Activated CD8-positive, alpha-beta memory T cell treated with anti-CD3 and anti-CD28 coated beads for 48 hours (primary cell): ENCODE measurements around the gene NRXN3.

Experiments used
- DNase-seq, 3 experiments: peaks; one replicate each; pipeline ENCODE4 v3.0.0-alpha.2; 2020; ENCODE audit warnings: low read depth in 2 of 3, low spot score in 2 of 3

The NRXN3 gene

DNA sequence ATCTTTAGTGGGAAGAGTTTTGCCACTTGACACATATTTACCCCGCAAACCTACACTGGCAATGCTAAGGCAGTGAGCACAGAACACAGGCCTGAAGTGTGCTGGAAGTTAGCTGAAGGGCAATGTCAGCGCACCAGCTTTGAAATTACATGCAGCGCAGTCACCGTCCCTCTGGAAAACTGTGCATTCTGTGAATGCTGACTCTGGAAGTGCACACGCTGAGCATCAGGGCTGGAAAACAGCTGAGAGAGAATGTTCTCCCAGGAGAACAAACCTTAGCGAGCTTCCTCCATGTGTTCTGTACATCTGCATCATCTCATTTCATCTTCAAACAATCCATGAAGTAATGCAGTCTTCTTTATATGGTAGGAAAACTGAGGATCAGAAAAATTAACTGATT lies 448.2 kb downstream of the NRXN3 start:
- no peak for DNase-seq

- DNase-seq, result no peak
Observed at GRCh38 chr14:78627114-78627513, 456.9 kb downstream of the NRXN3 start.

GRCh38 chr14:78631551-78631950 lies 461.4 kb downstream of the NRXN3 start:
- DNase-seq, result no peak

- no peak for DNase-seq
Observed at GRCh38 chr14:78633752-78634151, 463.6 kb downstream of the NRXN3 start.

- DNase-seq, result no peak
Observed at GRCh38 chr14:78637489-78637888, 467.3 kb downstream of the NRXN3 start.

DNA sequence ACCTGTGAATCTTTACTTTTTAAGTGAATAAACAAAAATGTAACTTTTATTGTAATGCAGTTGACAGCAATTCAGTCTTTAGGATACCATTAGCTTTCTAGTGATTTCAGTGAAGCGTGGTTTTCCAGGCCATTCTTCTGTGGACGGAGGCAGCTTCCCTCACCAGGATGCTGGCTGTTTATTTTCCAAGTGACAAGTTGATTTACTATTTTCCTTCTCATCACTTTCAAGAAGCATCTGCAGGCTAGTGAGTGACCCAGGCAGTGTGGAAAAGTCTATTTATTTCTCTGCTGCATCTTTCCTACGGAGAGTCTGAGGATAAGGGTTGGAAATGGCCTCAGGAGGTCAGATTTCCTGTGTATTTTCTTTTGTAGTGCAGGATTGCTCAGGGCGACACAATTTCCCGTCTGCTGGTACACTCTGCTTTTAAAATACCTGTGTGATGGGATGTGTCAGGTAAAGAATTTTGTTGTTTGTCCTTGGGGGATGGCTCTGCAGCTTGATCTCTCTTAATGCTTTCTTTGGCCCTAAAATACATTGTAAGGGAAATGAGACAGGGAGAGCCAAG lies 467.8 kb downstream of the NRXN3 start:
- no peak for DNase-seq

DNA sequence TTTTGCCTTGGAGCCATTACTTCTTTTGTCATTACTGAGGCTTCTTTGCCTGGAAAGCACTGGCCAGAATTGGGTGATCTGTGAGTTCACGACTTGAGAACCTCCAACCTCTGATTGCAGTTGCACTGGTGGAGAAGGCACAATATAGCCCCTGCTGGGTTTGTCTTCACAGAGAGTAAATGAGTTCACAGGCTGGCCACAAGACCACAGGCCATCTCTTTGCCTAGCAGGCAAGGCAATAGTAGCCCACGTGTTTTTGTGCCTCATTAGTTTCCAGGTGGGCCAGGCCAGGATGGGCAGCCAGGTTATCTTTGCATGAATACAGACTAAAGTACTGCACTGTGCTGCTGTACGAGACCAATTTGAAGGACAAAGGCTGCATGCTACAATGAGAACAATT lies 468.8 kb downstream of the NRXN3 start:
- no peak for DNase-seq

- DNase-seq, result no peak
Observed at GRCh38 chr14:78644824-78645559, 474.8 kb downstream of the NRXN3 start.

- DNase-seq, result no peak
Observed at GRCh38 chr14:78652727-78653126, 482.6 kb downstream of the NRXN3 start.

DNA sequence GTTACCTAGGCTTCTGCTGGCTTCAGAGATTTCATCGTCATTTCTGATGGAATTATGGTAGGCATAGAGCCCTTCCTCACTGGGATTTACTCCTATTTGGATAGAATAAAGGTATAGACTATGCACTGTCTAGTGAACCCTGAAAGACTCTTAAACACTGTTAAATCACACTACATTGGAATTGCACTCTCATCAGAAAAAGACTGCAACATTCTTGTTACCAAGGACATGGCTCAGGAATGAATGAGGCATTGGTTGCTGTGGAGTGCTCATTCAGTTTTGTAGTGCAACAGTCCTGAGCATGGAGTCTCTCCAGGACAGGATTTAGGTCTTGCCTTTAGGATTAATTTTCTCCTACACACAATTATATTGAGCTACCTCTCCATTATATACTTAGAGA lies 483.0 kb downstream of the NRXN3 start:
- DNase-seq, result no peak

GRCh38 chr14:78657451-78657850 lies 487.3 kb downstream of the NRXN3 start:
- DNase-seq, result no peak

- no peak for DNase-seq
Observed at GRCh38 chr14:78664841-78665240, 494.7 kb downstream of the NRXN3 start.

DNA sequence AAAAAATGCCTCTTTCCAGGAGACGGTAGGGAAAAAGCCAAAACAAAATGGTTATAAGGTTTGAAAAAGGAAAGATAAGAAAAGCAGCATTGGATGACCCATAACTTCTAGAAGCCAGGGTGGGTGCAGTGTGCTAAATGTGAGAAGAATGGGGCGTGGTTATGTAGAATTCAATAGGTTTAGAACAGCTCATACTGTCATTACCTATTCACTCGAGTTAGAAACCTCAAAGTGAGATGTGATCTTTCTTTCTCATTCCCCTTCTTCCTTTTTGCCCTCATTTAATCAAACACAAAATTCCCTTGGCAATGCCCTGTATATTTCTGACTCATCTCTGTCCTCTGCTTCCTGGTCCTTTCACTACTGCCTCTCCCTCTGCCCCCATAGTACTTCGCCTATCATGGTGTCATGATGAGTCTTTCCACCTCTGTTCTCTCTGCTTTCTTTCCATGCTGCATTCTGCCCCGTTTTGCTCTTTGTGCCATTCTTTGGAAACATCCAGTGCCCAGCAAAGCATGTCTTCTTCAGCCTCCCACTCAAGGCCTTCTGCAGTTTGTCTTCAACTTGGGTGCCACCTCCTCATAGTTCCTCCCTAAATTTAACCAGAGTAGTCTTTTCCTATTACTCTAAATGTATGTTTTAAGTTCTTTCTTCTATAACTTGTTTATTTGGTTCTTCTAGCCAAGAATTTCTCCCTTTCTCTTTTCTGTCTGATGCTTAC lies 496.3 kb downstream of the NRXN3 start:
- DNase-seq, result no peak

DNA sequence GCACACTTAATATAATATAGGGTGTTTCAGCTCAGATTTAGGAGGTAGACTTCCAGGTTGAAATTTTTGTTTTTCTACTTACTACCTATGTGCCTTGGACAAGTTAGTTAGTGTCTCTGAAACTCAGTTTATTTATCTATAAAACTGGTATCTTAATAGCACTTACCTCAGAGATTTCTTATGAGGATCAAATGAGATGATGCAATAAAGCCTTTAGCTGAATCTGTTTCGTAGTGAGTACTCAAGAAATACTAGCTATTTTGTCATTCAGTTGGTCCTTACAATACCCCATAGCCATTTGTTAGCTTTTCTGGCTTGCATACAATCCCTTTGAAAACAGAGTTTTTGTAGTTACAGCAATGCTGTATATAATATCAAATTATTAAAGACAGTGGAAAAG lies 497.0 kb downstream of the NRXN3 start:
- no peak for DNase-seq

DNA sequence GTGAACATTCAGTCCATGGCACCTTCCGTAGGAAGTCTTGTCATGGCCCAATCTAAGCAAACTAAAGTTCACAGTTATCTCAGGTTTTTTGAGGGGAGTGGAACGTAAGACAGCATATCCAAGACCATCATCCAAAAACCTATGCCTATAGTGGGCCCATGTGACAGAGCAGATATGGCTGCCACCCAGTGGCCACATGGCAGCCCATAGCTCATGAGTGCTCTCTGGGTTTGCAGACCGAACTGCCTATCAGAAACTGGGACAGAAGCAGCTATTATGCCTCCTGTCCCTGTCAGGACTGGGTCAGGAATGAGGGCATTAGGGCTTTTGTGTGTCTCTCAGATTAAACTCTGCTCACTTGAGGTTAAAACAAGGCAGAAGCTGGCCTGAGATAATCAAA lies 503.7 kb downstream of the NRXN3 start:
- no peak for DNase-seq

DNA sequence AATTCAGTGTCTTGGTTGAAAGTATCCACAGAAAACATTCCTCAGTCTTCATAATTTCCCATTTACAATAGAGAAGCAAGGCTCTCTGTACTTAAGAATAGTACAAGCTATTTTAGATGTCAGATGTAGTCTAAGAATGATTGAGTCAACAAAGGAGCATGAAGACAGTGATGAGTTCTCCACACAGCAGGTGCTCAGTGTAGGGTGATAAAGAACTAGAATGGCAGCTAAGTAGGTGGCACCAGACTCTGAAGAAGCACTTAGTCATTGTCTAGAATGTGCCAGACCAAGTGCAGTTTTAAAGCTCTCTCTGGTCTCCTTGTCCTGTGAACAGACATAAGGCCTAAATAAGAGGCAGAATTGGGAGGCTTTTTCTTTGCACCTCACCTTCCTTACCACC lies 504.6 kb downstream of the NRXN3 start:
- DNase-seq, result no peak

DNA sequence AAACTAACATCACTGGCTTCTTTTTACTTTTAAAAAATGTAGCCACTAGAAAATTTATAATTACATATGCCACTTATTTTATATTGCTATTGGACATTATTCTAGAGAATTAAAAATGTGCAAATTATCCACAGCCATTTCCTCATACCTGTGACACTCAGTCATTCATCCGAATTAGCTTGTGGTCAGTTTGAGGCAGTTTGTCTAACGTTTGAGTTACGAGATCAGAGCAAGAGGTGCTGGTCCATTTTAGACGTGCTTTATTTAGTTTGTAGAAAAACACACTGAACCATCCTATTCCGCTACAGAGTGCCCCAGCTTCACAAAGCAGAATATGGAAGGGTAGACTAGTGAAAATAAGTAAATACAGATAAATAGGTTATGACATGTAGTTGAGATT lies 513.0 kb downstream of the NRXN3 start:
- DNase-seq, result no peak

DNA sequence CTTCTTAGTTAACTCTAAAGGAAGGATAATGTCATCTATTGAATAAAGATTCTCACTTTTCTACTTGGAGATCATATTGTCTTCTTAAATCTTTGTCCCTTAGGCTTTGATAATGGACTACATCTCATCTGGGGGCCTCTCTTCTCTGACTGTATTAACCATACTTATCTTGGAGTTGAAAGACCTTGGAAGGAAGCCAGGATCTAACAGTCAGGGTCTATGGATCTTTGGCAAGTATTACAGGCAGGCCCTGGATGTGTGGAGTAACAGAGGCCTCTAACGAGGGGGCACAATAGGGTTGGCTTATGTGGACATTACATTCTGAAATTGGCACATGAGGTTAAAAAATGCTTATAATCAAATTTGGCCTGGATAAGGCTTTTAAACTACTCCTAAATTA lies 513.8 kb downstream of the NRXN3 start:
- DNase-seq, result no peak

- no peak for DNase-seq
Observed at GRCh38 chr14:78688503-78688902, 518.3 kb downstream of the NRXN3 start.

DNA sequence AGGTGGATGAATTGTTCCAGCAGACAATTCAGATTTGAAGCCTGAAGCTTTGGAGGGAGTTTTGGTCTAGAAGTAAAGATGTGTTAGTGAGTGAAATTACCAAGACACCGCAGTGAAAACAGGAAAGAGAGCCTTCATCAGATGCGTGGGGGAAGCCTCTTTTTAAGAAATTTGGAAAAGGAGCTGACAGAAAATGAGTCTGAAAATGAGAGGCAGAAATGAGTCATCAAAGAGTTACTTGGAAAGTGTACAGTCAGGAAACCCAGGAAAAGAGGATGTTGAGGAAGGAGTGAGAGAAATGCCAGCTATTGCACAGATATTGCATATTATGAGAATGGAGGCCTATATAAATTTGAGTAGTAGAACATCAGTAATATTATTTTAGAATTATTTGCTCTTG lies 520.7 kb downstream of the NRXN3 start:
- DNase-seq, result no peak

DNA sequence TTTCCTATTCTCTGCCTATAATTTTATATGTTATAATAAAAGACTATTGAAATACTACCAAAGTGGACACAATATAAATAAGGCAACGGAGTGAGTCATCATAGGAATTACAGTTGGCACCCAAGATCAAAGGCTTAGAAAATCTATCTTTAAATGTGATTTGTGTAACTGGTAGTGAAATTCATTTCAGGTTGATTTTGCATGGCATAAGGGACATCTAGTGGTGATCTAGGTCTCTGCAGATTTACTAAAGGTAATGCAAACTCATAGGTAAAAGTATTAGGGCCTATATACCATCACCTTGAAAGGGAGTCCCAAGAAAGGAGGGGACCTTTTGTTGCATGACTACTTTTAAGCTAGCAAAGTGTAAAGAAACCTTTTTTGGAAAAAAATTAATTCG lies 527.2 kb downstream of the NRXN3 start:
- DNase-seq, result no peak

GRCh38 chr14:78698991-78699390 lies 528.8 kb downstream of the NRXN3 start:
- DNase-seq, result no peak

DNA sequence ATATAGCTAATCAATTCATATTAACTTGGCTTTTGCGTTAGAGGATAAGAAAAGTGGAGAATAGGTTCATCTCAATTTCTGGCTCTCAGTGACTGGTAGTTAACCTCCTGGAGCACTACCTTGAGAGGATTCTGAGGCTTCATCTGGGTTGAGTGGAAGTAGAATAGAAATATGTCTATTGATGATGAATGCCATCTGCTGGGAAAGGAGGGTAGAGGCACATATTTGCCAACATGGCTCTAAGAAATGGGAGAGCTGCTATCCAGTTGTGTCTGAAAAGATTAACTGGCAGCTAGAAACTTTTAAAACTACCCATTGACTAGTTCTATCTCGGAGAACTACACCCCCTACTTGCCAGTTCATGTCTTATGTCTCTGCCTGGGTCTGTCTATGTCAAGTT lies 530.1 kb downstream of the NRXN3 start:
- no peak for DNase-seq
